GM18508 (cell line): ENCODE data around the gene SEC14L5.

Experiments used
- ATAC-seq: cut with Tn5 transposase; IDR thresholded peaks from one replicate; pipeline ENCODE4 v1.9.1; 2021; ENCODE audit warnings: moderate number of reproducible peaks; ENCODE audit not compliant: insufficient read depth, unreplicated experiment

Gene SEC14L5

DNA sequence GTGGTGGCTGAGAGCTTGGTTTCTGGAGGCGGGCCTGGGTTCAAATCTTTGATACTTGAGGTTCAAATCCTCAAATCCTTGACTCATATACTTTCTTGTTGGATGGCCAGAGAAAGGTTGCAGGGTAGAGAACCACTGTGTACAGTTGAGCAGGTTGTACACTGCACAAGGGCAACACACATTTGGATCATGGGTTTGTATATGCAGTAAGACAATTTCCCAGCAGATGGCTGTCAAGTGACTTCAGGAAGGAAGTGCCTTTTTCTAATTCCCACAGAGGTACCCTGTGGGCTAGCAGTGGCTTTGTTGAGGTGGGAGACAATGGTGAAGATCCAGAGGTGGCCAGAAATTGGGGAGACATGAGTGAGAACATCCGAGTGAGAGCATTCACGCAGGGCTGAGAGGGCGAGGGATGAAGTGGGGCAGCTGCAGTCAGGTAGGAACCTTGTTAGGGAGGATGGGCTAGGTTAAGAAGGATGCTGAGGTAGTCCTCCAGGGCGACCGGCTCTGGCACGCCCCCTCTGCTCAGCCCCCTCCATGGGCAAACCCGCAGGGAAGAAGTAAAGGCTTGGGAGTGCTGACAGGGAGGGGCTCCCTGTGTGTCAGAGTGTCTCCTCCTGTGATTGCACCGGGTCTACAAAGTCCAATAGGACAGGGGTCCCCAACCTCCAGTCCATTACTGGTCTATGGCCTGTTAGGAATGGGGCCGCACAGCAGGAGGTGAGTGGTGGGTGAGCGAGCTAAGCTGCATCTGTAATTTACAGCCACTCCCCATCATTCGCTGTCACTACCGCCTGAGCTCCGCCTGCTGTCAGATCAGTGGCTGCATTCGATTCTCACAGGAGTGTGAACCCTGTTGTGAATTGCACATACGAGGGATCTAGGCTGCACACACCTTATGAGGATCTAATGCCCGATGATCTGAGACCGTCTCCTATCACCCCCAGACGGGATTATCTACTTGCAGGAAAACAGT, 104.9 kb downstream of the SEC14L5 start:
- no peak for ATAC-seq

DNA sequence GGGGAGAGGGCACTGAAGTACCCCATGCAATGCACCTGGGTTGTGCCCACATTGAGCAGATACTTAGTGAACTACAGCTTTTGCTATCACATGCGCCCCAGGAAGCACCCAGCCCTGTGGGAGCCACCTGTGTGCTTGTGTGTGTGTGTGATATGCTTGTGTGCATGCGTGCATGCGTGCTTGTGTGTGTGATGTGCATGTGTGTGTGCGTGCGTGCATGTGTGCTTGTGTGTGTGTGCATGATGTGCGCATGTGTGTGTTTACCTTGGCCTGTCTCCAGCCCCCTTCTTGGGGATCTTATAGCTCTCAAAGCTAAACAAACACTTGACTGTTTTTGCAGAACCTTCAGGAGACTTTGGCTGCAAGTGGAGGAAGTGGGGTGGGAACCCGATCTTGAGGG, 106.8 kb downstream of the SEC14L5 start:
- ATAC-seq, result no peak

DNA sequence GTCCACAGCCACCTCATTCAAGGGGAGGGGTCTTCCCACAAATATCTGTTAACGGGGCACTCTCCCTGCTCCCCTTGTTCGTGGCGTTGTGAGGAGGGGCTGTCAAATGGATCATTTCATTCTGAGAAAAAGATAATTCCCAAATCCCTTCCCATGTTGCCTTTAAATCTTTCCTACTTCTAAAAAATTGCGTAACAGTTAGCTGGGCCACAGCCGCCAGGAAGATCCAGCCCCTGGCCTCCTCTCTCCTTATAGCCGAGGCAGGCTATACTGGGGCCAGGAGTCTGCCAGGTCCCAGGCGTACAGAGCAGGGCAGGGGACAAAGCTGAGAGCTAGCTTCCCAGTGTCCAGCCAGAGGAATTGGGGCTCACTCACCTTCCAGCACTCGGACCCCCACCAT, 107.2 kb downstream of the SEC14L5 start:
- no peak for ATAC-seq

DNA sequence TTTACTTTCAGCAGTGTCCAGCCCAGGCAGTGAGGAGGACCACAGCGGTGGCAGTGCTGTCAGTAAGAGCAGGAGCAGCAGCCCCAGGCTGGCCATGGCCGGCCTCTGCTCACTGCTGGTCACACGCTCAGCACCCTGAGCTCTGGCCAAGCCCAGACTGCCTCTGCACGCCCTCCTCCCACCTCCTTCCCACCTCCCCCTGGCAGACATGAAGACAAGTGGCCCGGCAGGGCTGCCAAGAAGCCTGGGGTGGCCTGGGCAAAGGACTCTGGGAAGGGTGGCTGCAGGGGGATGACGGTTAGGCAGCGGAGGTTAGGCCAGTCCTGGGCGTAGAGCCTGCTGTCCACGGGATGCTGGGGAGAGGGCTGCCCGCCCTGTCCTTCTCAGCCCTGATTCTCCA, 107.7 kb downstream of the SEC14L5 start, which contains the start of gene C16orf89:
TSS of gene C16orf89 (minus strand) at position 144 of the 400 bp plus-strand sequence. CDS start at position 96, 48 bp downstream.
- no peak for ATAC-seq

DNA sequence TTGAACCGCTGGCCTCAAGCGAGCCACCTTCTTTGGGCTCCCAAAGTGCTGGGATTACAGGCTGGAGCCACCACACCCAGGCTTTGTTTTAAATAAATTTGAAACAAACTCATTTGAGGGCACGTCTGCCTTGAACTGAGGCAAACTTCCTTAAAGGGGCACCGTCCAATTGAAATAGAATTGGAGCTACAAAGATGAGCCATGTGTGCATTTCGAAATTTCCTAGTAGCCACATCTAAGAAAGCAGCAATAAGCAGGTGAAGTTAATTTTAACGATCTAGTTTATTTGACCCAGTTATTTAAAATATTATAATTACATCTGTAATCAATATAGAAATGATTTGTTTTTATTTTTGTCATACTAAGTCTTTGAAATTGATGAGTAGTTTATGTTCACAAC, 108.4 kb downstream of the SEC14L5 start:
- no peak for ATAC-seq
